HCT116 (cell line): ENCODE data around the gene SDK1.

Experiments
- EZH2 ChIP-seq: fragments of 200-600 bp; sonication (generic); IDR thresholded peaks from 2 replicates; pipeline ENCODE4 v1.6.1; 2017; ENCODE audit warnings: antibody characterized with exemption, mixed run types
- POLR2A ChIP-seq: IDR thresholded peaks from 2 replicates; pipeline ENCODE4 v1.7.0; 2011; ENCODE audit warnings: borderline replicate concordance; ENCODE audit not compliant: insufficient read depth, insufficient read length; ENCODE audit errors: extremely low read depth
- TF ChIP-seq, protein P1 (sequence below), 3 experiments: fragments of 200-600 bp in 1 of 3; sonication (generic) in 1 of 3; IDR thresholded peaks in 2 of 3; conservative IDR thresholded peaks in 1 of 3; 2 replicates each; pipeline ENCODE4 v1.5.1; 2012 to 2017; ENCODE audit warnings: low read depth in 2 of 3, low read length in 2 of 3, antibody characterized with exemption in 1 of 3, borderline replicate concordance in 1 of 3, control low read depth in 1 of 3, mild to moderate bottlenecking in 1 of 3, mixed read lengths in 1 of 3, mixed run types in 1 of 3, moderate library complexity in 1 of 3; ENCODE audit not compliant: insufficient read depth in 1 of 3
- TF ChIP-seq, protein P2 (sequence below): IDR thresholded peaks from 2 replicates; pipeline ENCODE4 v1.6.1; 2012

DNA sequence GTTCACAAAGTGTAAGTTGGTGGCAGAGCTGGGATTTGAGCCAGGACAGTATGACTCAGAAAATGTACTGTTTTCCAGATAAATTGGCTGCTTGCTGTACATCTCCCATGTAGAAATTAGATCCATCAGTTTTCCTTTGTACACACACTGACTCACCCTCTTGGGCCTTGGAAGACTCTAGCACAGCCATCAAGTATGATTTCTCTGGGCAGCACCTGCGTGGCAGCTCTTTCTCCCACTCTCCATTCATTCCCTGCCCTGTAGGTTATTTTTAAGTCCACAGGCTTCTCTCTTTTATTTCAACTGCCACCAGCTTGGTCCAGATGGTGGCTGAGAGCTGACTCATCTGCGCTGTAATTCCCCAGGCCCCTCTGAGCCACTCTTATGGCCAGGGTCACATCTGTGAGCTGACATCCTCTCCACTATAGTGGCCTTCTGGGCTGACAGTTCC lies 28.3 kb upstream of the SDK1 start:
- TF ChIP-seq POLR2A (no peak), EZH2 (no peak)
- TF ChIP-seq, protein P1, sequence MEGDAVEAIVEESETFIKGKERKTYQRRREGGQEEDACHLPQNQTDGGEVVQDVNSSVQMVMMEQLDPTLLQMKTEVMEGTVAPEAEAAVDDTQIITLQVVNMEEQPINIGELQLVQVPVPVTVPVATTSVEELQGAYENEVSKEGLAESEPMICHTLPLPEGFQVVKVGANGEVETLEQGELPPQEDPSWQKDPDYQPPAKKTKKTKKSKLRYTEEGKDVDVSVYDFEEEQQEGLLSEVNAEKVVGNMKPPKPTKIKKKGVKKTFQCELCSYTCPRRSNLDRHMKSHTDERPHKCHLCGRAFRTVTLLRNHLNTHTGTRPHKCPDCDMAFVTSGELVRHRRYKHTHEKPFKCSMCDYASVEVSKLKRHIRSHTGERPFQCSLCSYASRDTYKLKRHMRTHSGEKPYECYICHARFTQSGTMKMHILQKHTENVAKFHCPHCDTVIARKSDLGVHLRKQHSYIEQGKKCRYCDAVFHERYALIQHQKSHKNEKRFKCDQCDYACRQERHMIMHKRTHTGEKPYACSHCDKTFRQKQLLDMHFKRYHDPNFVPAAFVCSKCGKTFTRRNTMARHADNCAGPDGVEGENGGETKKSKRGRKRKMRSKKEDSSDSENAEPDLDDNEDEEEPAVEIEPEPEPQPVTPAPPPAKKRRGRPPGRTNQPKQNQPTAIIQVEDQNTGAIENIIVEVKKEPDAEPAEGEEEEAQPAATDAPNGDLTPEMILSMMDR (IDR thresholded peaks at IDR 0.05 in 2 of 3, conservative IDR thresholded peaks at IDR 0.05 in 1 of 3; ENCODE audit: borderline replicate concordance in 1 of 3, insufficient read depth in 1 of 3, low read depth in 2 of 3, low read length in 2 of 3) = no peak
- TF ChIP-seq, protein P2, sequence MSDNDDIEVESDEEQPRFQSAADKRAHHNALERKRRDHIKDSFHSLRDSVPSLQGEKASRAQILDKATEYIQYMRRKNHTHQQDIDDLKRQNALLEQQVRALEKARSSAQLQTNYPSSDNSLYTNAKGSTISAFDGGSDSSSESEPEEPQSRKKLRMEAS = no peak
